Stimulated activated naive CD8-positive, alpha-beta T cell treated with anti-CD3 and anti-CD28 coated beads, Interleukin-15, Interleukin-2, amounts not matched to agents 100 ng/mL and 50 ng/mL, for 24 hours (primary cell): ENCODE data around the gene JPH2.

Source experiments
- H3K27ac Mint-ChIP-seq: one replicate; pipeline ENCODE4 v1.8.0; 2021; ENCODE audit warnings: mild to moderate bottlenecking, mixed read lengths
- H3K27me3 Mint-ChIP-seq: one replicate; pipeline ENCODE4 v1.8.0; 2021; ENCODE audit warnings: mixed read lengths
- H3K36me3 Mint-ChIP-seq: one replicate; pipeline ENCODE4 v1.8.0; 2021; ENCODE audit warnings: low read depth, mixed read lengths
- H3K4me1 Mint-ChIP-seq: one replicate; pipeline ENCODE4 v1.8.0; 2021; ENCODE audit warnings: low read depth, mixed read lengths
- H3K4me3 Mint-ChIP-seq: one replicate; pipeline ENCODE4 v1.8.0; 2021; ENCODE audit warnings: mild to moderate bottlenecking, mixed read lengths
- H3K9me3 Mint-ChIP-seq: one replicate; pipeline ENCODE4 v1.8.0; 2021; ENCODE audit warnings: mixed read lengths

Gene JPH2

DNA sequence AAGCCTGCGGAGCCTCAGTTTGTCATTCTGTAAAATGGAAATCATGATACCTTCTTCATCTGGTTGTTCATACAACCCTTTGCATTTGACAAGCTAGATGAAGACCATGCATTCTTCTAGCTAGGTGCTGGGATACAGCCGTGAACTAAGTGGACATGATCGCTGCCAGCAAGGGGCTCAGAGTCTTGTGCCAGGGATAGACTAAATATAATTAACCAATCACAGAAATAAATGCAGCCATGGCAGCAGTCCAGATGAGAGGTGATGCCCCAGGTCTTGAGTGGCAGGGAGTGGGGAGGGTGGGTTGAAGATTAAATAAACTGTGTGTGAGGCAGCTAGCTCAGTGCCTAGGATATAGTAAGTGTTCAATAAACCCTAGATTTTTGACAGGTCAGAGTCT lies 19.3 kb downstream of the JPH2 start:
- Mint-ChIP-seq H3K9me3 (no peaks in the 10 kb centered on the region), H3K4me1 (no peaks in the 10 kb centered on the region), H3K27me3 (peaks cover 45% of the 10 kb centered on the region), H3K4me3 (no peak overlapping the region), H3K27ac (no peak overlapping the region), H3K36me3 (no peaks in the 10 kb centered on the region)

DNA sequence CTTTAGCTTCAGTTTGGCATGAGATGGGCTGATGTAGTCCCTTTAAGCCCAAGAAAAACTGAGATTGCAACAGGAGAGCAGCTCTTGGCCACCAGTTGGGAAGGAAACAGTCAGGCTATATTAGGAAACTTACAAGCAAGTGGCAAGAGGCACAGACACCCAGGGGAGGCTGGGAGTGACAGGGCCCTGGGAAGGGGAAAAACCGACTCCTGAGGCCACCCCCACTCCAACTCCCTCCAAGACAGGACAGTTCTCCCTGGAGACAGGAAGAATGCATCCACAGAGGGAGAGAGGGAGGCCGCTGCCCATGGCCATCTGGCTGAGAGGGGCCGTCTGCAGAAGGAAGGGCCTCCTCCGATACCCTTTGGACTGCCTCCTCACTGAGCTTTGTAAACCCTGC lies 20.5 kb downstream of the JPH2 start:
- H3K36me3 Mint-ChIP-seq = no peaks in the 10 kb centered on the region
- H3K4me1 Mint-ChIP-seq = no peaks in the 10 kb centered on the region
- no peaks in the 10 kb centered on the region for H3K9me3 Mint-ChIP-seq
- H3K27ac Mint-ChIP-seq = no peak overlapping the region
- H3K27me3 Mint-ChIP-seq = peaks cover 45% of the 10 kb centered on the region
- no peak overlapping the region for H3K4me3 Mint-ChIP-seq

DNA sequence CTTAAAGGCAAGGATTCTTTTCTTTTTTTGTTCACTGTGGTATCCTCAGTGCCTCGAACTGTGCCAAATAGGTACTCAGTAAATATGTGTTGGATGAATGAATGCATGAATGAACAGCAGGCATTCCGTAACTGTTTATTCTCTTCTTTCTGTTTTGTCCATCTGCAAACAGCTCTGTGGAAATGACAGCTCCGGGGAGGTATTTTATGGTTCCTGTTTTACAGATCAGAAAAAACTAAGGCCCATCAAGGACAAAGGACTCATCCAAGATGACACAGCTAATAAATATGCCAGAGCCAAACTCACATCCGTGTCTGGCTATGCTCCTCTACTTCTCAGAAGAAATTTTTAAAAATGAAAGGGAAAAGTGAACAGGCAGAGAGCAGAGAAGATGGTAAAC lies 21.0 kb downstream of the JPH2 start:
- Mint-ChIP-seq H3K36me3 (no peaks in the 10 kb centered on the region), H3K27ac (no peak overlapping the region), H3K4me1 (no peaks in the 10 kb centered on the region), H3K4me3 (no peak overlapping the region), H3K27me3 (peaks cover 43% of the 10 kb centered on the region), H3K9me3 (no peaks in the 10 kb centered on the region)

DNA sequence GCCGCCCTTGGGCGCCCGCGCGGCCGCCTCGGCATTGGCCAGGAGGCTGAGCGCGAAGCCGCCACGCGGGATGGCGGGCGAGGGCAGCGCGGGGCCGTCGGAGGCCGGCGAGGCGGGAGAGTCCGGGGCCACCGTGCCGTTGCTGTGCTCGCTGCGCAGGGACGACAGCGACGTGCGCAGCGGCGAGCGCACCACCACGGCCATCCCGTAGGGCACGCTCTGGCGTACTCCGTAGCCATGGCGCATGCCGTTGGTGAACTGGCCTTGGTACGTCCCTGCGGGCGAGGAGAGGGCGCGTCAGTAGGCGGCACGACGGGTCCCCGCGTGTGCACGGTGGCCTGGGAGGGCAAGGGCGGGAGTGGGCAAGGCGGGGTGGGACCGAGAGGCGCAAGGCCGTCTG lies 26.9 kb downstream of the JPH2 start:
- Mint-ChIP-seq H3K4me1 (no peaks in the 10 kb centered on the region), H3K27ac (no peak overlapping the region), H3K9me3 (no peaks in the 10 kb centered on the region), H3K36me3 (no peaks in the 10 kb centered on the region), H3K27me3 (peaks cover 30% of the 10 kb centered on the region), H3K4me3 (no peak overlapping the region)

DNA sequence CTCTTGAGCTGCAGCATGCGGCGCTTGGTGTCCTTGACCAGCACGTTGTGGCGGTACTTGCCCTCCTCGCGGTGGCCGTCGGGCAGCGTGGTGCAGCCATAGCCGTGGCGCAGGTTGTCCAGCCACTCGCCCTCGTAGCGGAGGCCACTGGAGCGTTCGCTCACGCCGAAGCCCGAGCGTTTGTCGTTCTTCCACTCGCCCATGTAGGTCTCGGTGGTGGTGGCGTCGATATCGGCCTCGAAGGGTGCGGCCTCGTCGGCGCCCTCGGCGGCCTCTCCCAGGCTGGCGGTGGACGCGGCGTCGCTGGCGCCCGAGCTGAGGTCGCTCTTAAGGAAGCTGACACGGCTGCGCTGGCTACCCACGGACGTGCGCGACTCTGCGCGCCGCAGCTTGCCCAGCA lies 27.3 kb downstream of the JPH2 start:
- H3K4me1 Mint-ChIP-seq = no peaks in the 10 kb centered on the region
- H3K9me3 Mint-ChIP-seq = no peaks in the 10 kb centered on the region
- H3K27ac Mint-ChIP-seq = no peak overlapping the region
- peaks cover 30% of the 10 kb centered on the region for H3K27me3 Mint-ChIP-seq
- no peaks in the 10 kb centered on the region for H3K36me3 Mint-ChIP-seq
- no peak overlapping the region for H3K4me3 Mint-ChIP-seq

DNA sequence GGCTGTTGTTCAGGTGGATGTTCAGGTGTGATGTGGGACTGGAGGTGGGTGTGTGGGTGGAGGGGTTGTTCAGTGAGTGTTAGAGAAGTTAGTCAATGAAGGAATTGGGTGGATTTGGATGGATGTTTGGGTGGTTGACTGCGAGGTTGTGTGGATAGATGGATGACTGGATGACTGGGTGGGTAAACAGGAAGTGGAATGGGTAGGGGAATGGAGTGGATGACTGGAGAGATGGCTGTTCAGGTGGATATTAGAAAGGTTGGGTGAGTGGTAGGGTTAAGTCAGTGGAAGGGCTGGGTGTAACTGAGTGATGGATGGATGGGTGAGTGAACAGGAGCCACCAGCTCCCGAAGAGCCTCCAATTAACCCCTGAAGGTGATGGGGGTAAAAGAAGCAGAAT lies 27.9 kb downstream of the JPH2 start:
- Mint-ChIP-seq H3K4me3 (no peak overlapping the region), H3K36me3 (no peaks in the 10 kb centered on the region), H3K4me1 (no peaks in the 10 kb centered on the region), H3K27ac (no peak overlapping the region), H3K9me3 (no peaks in the 10 kb centered on the region), H3K27me3 (peaks cover 30% of the 10 kb centered on the region)

DNA sequence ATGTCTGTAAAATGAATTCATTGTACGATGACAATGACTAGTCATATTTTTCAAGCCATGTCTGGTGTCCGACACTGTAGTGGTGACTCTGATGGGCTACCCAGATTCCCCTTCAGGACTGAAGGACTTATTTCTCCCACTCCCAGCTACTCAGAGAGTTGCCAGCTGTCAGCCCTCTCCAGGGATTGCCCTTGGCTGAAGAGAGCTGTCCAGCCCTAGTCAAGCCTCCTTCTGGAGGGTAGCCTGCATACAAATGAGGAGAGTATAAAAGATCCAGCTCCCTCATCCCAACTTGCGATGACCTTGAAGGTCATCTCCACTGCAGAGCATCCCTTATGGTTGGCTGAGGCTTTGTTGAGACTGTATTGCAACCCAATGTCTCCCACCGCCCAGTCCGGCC lies 29.9 kb downstream of the JPH2 start:
- Mint-ChIP-seq H3K9me3 (no peaks in the 10 kb centered on the region), H3K4me3 (no peak overlapping the region), H3K27ac (no peak overlapping the region), H3K36me3 (no peaks in the 10 kb centered on the region), H3K27me3 (peaks cover 16% of the 10 kb centered on the region), H3K4me1 (peaks cover 10% of the 10 kb centered on the region)

DNA sequence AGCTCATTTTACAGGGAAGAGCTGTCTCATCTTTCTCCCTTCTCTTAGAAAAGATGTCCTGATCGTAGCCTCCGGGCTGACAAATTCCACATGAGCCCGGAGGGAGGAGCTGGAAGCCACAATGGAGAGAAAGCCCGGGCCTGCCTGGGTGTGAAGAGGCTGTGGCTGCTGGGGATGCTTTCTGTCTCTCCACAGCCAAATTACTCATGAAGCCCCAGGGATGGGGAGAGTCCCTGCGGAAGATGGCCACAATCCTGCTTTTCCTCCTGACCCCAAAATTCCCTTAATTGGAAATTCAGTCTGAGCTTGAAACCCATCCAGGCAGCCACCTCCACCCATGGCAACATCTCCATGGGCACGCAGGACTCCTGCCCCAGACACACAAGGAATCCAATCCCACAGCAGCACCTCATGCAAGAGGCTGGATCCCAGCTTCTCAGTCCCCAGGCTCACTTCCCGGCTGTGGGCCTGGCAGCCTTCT lies 32.4 kb downstream of the JPH2 start:
- no peak overlapping the region for H3K27ac Mint-ChIP-seq

DNA sequence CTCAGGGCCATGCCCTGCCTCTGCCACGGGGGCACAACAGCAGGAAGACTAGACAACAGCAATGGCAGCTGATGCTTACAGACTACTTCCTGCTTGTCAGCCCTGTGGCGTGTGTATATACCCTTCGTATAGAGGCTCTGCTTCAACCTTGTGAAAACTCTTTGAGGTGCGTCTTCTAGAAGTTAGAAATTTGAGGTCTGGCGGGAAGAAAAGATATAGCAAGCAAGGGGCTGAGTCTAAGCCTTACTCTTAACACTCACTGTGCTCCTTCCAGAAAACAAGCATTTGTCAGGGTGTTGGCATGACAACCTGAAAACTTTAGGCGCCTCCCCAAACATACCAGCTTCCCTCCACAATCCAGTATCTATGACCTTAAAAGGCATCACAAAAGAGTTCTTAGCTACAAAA lies 33.3 kb downstream of the JPH2 start:
- H3K36me3 Mint-ChIP-seq = no peaks in the 10 kb centered on the region
- peaks cover 4% of the 10 kb centered on the region for H3K27me3 Mint-ChIP-seq
- H3K4me3 Mint-ChIP-seq = no peak overlapping the region
- H3K27ac Mint-ChIP-seq = peak overlapping the region; percentile 53
- no peaks in the 10 kb centered on the region for H3K9me3 Mint-ChIP-seq
- peaks cover 10% of the 10 kb centered on the region for H3K4me1 Mint-ChIP-seq

More for the DNA sequence above, 32.4 kb downstream of the JPH2 start:
- H3K36me3 Mint-ChIP-seq = no peaks in the 10 kb centered on the region
- H3K4me1 Mint-ChIP-seq = peaks cover 10% of the 10 kb centered on the region
- no peak overlapping the region for H3K4me3 Mint-ChIP-seq
- H3K9me3 Mint-ChIP-seq = no peaks in the 10 kb centered on the region
- peaks cover 10% of the 10 kb centered on the region for H3K27me3 Mint-ChIP-seq

DNA sequence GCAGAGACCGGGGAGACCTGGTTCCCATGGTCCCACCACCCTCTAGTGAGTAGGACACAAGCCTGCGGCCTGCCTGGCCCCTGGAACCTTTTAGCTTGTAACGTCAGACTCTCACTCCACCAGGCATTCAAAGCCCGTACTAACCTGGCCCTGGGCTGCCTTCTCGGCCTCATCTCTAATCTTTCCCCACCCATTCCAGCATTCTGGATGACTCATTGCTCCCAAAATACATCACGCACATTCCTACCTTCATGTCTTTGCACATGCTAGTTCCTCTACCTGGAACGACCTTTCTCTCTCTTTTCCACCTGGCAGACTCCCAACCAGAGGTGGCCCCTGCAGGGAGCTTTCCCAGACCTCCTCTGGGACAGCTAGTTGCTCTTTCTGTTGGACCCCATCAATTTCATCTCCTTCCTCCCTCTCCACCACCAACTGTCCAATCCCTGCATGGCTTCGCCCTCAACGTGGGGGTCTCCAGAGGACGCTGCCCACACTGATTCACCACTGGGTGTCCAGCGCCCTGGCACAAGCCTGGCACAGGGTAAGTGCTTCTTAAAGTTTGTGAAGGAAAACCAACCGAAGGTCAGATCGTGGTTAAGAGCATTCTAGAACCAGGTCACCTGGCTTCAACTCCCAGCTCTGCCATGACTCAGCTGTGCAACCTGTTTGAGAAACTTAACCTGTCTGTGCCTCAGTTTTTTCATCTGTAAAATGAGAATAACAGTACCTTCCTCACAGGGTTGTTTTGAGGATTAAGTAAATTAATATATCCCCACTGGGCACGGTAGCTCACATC lies 35.2 kb downstream of the JPH2 start:
- H3K4me1 Mint-ChIP-seq = peaks cover 10% of the 10 kb centered on the region

DNA sequence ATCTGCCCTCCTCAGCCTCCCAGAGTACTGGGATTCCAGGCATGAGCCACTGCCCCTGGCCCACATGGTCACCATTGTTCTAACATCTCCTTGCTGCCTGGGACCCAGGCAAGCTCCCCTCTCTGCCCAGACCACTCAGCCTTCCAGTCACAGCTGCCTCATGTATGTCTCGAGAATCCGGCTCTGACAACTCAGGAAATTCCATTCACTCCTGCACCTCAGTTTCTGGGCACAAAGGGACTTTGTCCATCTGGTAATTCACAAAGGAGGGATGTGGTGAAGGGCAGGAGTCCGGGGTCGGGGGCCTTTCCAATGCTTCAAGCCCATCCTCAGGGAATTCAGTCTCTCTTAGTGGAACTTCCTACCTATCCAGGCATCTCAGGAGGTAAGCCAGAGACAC lies 40.7 kb downstream of the JPH2 start:
- Mint-ChIP-seq H3K4me3 (no peak overlapping the region), H3K4me1 (no peaks in the 10 kb centered on the region), H3K36me3 (no peaks in the 10 kb centered on the region), H3K27ac (no peak overlapping the region), H3K27me3 (peaks cover 7% of the 10 kb centered on the region), H3K9me3 (no peaks in the 10 kb centered on the region)

More for the DNA sequence above, 35.2 kb downstream of the JPH2 start:
- Mint-ChIP-seq H3K27me3 (peaks cover 4% of the 10 kb centered on the region), H3K27ac (no peak overlapping the region), H3K4me3 (no peak overlapping the region), H3K9me3 (no peaks in the 10 kb centered on the region), H3K36me3 (no peaks in the 10 kb centered on the region)

DNA sequence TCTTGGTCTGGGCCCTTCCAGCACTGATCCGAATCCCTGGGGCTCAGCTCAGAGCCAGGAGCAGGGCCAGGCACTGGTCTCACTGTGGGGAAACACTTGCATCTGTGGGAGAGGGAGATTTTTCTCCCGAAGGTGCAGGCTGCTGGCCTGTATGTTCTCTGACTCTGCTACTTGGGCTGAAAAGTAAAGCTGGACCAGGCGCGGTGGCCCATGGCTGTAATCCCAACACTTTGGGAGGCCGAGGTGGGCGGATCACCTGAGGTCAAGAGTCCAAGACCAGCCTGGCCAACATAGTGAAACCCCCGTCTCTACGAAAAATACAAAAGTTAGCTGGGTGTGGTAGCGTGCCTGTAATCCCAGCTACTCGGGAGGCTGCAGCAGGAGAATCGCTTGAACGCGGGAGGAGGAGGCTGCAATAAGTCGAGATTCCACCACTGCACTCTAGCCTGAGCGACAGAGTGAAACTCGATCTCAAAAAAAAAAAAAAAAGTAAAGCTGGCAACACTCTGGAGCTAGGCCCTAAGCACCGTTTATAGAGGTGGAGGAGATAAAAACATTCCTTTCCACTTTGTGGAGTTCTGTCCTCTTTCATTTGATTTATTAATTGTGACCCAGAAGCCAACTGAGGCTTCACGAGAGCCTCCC lies 41.7 kb downstream of the JPH2 start:
- Mint-ChIP-seq H3K4me1 (no peaks in the 10 kb centered on the region), H3K27ac (no peak overlapping the region), H3K36me3 (no peaks in the 10 kb centered on the region), H3K4me3 (no peak overlapping the region), H3K9me3 (no peaks in the 10 kb centered on the region), H3K27me3 (peaks cover 7% of the 10 kb centered on the region)

DNA sequence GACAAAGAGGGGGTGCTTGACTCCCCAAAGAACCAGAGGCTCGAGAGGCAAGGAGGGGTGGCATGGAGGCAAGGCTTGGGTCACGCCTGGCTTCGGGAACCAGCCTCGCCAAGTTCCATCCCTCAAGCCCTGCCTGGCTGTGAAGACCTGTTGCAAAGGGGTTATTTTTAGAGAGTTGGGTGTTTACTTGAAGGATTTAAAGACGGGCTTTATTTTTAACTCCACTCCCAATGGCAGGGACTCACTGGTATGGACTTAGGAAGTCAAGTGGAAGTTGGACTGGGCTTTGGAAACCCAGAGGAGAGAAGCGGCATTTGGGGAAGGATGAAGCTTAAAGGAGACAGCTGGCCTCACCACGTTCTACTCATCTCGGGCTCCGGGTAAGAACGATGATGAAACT lies 43.1 kb downstream of the JPH2 start:
- no peaks in the 10 kb centered on the region for H3K9me3 Mint-ChIP-seq
- no peak overlapping the region for H3K4me3 Mint-ChIP-seq
- no peaks in the 10 kb centered on the region for H3K4me1 Mint-ChIP-seq
- H3K36me3 Mint-ChIP-seq = no peaks in the 10 kb centered on the region
- no peak overlapping the region for H3K27ac Mint-ChIP-seq
- peaks cover 14% of the 10 kb centered on the region for H3K27me3 Mint-ChIP-seq

DNA sequence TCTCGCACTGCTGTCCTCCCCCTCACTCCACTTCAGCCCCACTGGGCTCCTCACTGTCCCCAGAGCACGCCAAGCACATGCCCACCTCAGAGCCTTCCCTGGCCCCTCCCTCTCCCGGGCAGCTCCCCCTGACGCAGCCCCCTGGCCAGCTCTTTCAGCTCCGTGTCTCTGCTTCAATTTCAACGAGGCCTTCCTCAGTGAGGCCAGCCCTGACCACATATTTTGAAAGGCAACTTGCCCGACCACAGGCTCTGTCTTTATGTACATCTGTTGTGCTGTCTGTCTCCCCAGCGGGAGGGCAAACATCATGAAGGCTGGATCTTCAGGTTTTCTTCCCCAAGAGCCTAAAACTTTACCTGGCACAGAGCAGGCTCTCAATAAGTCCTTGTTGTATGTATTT lies 44.6 kb downstream of the JPH2 start:
- H3K4me3 Mint-ChIP-seq = no peak overlapping the region
- no peaks in the 10 kb centered on the region for H3K4me1 Mint-ChIP-seq
- H3K36me3 Mint-ChIP-seq = no peaks in the 10 kb centered on the region
- no peaks in the 10 kb centered on the region for H3K9me3 Mint-ChIP-seq
- no peak overlapping the region for H3K27ac Mint-ChIP-seq
- H3K27me3 Mint-ChIP-seq = peaks cover 15% of the 10 kb centered on the region

DNA sequence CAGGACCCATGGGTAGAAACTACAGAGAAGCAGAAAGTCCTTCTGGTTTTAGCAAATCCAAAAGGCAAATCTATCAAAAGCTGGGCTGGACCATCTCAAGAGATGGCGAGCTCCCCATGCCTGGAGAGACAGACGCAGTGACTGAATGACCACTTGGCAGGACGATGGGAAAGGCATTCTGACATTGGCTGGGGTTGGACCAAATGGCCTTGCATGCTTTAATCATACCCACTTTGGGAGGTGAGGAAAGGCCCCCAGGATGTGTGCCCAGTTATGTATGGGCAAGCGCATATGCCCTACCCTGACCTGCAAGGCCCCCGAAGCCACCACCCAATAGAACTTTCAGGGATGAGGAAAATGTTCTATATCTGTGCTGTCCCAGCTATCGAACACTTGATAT lies 45.1 kb downstream of the JPH2 start:
- Mint-ChIP-seq H3K27ac (no peak overlapping the region), H3K4me1 (no peaks in the 10 kb centered on the region), H3K27me3 (peaks cover 15% of the 10 kb centered on the region), H3K9me3 (no peaks in the 10 kb centered on the region), H3K36me3 (no peaks in the 10 kb centered on the region), H3K4me3 (no peak overlapping the region)

DNA sequence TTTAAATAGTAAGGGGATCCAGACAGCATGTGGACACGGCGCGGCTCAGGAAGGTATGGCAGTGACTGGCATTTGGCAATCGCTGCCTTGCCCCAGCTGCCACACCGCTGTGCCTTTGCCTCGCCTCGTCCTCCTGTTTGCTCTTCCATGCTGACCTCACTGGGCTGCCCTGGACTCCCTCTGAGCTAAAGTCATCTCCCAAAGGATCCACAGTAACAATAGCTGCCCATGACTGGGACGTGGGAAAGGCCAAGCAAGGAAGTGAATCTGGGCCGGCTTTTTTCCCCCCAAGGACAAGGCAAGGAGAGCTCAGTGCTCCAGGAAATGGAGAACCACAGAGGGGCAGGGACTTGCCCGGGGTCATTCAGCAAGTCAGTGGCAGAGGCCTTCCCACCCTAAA lies 48.1 kb downstream of the JPH2 start:
- Mint-ChIP-seq H3K9me3 (no peaks in the 10 kb centered on the region), H3K27ac (no peak overlapping the region), H3K36me3 (no peaks in the 10 kb centered on the region), H3K4me3 (no peak overlapping the region), H3K4me1 (no peaks in the 10 kb centered on the region), H3K27me3 (peaks cover 15% of the 10 kb centered on the region)
